GM04504 (cell line): ENCODE measurements around the gene USP24.
A peak's percentile ranks its signal among the peaks of the same experiment; 100 is the strongest.

ENCODE experiments used
- DNase-seq: peaks from one replicate; pipeline ENCODE4 v3.0.0-alpha.2; 2012; ENCODE audit warnings: low read depth

USP24 gene

DNA sequence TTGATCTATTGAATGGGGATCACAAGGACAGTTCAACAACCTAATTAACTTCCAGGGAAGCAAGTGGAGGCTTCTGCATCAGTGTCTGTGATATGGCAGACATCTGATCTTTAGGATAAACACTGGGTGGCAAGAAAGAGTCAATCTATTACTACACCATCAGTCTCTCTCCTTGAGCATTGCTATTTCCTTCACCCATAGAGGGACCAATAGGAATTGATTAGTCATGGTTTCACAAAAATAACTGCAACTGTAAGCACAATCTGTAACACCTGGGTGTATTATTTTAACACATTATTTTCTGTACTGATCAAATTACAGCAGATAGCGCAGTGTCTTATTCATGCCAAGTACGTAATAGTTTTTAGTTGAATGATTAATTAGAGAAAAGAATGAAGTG lies 50.3 kb downstream of the USP24 start:
- no peak for DNase-seq

DNA sequence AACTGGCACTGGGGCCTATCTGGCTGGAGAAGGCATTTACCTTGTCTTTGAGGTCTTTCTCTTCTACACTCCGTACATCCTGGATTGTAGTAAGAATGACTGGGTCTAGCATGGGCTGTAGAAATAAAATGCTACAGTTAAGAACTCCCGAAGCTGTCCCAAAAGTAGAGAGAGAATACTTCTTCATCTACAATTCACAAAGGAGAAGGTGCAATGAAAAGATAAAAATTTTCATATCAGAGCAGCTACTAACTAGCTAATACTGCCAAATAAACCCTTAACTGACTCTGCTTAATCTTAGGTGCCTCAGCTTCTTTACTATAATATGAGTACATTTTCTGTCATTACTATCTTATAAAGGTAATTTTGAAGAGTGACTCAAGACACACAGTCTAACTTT lies 55.6 kb downstream of the USP24 start:
- DNase-seq, result no peak

DNA sequence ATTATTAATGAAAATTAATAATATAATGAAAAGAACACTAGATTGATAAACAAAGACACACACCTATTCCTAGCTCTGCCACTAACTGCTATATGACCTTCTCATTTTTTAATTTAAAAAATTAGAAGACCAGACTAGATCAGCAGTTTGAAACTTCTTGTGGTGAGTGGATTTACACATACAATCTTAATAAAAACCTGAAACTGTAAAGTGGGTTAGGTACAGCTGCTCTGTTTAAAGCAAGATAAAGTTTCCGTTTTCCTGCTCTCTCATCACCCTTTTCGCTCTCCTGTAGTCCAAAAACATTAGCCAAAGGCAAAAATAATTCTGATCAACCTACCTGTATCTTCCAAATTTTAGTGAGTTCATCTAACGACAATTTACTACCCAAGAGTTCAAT lies 58.6 kb downstream of the USP24 start:
- DNase-seq, result no peak

DNA sequence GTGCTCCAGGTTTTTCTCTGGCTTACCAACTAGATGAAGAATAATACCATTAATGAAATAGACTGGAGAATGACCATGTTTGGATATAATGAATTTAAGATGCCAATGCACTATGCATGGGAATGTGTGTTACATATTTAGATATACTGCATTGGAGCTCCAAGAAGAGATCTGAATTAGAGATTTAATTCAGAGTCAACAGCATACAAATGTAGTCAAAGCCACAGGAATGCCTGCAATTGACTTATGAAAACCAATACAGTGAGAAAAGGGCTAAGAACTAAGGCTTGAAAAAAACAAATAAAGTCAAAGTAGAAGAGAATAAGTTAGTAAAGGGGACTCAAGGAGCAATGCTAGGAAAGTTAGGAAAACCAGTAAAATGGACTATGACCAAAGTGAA lies 59.1 kb downstream of the USP24 start:
- DNase-seq, result no peak

DNA sequence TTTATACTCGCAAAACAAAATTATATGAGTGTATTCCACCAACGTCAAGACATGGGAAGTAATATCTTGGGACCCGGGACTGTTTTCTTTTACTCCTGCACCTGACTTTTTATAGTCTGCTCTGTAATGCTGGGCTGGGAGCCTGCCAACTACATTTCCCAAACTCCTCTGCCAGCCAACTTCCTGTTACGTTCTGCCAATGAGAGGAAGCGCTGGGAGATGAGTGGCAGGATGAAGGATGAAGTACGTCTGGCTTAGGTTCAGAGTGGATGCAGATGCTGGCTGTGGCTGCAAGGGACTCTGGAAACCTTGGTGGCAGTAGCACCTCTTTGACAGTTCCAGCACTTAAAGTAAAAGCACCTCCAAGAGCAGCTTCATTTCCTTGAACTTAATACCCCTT lies 59.6 kb downstream of the USP24 start:
- no peak for DNase-seq

DNA sequence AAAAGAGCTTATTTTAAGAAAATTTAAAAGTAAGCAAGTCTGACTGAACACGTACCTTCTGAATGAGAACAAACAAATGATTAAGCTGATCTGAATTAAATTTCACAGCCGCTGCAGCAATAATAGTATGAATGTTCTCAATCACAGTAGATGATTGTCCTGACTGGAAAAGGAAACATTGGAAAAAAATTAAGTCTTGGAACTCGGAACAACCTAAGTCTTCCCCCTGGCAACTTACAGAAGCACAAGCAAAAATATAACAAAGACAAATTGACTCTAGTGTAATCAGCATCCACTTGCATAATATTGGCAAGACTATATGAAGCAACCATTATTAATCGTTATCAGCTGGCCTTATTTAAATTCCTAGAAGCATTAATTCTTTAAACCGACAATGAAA lies 60.5 kb downstream of the USP24 start:
- DNase-seq, result no peak

DNA sequence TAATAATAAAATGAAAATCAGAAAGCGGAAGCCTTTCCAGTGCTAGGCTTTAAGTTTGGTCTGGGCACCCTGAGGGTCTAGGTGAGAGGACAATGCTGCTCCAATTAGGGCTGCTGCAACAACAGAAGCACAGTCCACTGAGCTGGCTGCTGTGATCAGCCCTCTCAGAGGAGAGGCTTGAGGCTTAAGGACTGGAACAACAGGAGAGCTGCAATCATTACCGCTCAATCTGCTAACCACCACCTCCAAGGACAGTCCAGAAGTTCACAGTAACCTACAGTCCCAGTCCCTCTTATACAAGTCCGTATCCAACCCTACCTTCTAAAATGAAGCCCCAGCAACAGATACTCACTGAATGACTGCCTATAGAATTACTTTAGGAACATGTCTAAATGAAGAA lies 62.1 kb downstream of the USP24 start:
- no peak for DNase-seq

DNA sequence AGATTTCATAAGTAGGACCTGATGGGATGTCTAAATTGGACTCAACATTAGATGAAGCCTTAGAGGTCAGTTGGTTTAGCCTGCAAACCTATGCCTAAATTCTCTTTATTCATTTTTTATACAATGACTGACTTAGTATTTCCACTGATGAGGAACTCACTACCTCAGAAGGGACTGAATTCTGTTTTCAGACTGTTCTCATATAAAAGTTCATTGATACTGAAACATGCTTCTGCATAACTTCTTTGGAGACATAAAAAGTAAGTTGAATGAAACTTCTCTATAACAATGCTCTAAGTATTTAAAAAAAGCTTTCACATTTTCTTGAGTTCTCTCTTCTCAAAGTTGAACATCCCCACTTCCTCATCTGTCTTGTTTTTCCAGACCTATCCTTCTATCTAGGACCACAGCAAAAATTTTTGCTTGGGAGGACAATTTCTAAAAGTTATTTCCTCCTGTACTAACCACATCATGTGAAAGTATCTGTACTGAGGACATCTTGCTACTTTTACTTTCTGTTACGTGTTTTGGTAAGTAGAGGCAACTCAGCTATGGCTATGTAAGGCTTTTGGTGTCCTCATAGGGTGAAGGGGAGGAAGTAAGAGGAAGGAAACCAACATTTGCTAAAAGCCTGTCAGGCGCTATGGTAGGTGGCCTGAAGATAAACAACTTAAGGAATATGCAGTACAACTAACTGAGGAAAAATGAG lies 64.1 kb downstream of the USP24 start:
- no peak for DNase-seq

DNA sequence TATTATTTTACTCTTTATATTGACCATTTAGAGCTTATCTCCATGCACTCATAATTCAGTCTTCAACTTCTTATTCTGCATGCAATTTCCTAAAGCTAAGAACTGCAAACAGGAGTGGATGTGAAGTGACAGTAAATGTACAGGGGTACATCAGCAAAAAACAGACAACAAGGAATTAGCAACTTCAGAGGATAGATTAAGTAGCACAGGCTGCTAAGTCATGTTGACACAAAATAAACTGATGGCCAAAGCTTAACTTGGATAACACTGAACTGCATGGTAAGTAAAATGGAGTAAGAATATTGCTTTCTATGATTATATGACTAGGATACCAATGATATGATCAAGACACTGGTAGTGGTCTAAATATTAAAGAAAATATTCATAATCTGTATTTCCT lies 66.5 kb downstream of the USP24 start:
- no peak for DNase-seq

DNA sequence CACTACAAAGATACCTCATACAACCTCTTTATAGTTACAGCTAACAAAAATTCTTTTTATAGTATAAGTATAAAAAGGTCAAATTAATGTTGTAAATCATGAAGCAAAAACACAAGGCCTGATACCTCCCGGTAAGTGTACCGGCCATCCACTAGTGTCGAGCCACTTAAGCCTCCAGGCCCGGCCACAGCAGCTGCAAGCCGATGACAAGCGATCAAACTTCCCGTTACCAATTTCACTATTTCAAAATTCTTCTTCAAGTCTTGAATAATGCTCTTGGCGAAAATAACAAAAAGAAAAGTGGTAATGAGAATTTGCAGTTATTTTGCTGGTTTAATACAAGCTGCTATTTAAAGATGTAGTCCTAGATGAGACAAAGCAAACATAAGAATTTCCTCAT lies 67.6 kb downstream of the USP24 start:
- DNase-seq, result no peak

DNA sequence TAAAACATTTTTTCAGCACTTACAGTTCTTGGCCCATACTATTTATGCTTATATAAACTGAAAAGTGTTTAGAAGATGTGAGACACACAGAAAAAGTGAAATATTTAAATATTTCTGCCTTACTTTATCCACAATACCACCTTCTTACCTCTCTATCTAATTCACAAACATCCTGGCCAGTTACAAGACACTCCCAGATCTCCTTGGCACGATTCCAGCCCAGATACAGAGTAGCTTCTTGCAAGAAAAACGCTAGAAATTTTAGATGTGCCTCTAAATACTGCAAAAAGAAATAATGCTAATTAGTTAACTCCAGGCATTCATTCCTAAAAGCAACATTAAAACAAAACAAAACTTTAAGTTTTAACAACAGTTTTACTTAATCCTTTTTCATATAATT lies 68.4 kb downstream of the USP24 start:
- DNase-seq, result no peak

DNA sequence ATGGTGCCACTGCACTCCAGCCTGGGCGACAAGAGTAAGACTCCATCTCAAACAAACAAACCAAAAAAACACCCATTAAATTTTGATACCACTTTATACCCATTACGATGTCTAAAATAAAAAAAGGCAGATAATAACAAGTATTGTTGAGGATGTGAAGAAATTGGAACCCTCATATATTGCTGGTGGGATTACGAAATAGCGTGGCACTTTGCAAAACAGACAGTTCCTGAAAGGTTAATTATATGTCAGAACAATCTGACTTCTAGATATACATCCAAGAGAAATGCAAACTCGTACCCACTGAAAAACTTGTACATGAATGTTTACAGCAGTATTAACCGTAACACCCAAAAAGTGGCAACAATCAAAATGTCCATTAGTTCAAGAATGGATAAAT lies 70.3 kb downstream of the USP24 start:
- no peak for DNase-seq

DNA sequence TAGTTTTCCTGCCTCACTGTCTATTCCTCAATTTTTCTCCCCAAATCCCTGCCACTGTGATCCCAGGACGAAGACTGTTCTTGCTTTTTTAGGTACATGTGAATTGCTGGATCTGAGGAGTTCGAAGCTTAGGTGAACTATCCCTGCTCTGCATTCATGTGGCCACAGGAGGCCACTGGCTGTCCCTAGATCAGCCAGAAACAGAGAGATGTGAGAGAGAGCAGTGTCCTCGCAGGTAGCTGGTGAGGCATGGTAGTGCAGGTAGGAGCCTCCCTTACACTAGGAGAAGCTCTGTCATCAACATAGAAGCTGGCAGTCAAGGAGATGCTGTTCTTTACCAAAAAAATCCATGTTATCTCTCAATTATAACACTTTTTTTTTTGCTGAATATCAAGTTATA lies 71.5 kb downstream of the USP24 start:
- no peak for DNase-seq

DNA sequence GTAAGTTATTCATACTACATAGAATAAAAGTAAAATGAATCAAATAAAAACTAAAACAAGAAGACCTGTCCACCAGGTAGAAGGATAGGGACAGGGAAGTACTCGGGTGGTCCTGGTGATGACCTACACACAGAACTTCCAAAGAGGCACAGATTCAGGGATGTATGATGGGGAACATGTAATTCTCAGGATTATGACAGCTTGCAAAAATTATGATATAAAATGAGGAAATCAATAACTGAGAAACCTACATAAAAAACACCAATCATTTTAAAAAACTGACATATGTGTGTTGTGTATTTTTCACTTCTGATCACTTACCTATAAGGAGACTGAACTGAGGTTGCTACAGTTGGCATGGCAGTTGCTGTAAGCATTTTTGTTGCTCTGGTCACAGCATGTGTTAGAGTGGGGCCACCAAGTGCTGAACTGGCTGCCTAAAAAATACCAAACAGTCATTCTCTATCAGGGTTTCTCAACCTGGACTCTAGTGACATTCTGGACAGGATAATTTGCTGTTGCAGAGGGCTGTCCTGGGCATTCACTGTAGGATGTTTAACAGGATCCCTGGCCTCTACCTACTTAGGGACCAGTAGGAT lies 73.8 kb downstream of the USP24 start:
- no peak for DNase-seq

DNA sequence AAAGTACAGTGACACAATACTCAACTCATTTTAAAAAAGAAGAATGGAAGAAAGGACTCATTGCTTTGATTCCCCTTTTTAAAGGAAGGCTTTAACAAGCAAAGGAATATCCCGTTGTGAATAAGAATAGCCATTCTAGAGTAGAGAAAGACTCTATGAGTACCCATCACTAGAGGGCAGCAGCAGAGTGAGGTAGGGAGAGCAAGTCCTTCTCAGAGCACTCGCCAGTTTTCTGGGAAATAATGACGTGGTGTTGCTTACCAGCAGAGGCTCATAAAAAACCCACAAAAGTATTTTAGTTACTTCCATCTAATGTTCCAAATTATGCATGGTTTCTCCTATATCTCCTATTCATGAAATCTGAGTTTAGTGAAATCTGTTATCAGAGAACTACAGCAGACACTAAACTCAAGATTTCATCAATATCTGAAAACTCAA lies 74.6 kb downstream of the USP24 start:
- DNase-seq, result peak; percentile 84

DNA sequence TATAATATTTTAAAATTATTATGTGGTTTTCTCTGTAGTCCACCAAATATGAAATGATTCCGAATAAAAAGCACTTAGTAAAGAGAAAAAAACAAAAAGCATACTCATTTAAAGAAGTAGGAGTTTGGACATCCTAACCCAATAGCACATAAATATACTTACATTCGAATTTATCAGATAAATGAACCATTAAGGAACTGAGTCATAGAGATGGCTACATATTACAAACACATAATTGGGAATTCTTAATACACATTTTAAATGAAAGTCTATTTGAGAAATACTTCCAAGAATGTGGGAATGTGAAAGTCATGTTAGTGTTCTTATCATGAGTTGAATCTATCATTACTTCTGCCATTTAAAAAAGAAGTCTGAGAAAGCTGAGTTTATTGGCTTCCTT lies 75.0 kb downstream of the USP24 start:
- DNase-seq, result no peak

DNA sequence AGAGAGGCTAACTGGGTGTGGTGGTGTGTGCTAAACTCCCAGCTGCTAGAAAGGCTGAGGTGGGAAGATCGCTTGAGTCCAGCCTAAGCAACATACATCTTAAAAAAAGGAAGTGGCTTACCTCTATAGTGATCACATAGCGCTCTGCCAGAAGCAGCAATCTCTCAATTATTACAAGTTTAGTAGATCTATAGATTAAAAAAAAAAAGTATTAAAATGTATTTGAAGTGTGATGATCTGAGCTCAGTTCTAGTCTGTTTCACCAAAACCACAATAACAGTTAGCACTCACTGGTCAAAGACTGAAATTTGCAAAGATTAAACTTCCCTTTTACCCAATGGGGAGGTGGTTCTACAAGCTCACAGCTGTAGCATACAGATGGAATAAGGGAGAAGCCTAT lies 76.3 kb downstream of the USP24 start:
- no peak for DNase-seq

DNA sequence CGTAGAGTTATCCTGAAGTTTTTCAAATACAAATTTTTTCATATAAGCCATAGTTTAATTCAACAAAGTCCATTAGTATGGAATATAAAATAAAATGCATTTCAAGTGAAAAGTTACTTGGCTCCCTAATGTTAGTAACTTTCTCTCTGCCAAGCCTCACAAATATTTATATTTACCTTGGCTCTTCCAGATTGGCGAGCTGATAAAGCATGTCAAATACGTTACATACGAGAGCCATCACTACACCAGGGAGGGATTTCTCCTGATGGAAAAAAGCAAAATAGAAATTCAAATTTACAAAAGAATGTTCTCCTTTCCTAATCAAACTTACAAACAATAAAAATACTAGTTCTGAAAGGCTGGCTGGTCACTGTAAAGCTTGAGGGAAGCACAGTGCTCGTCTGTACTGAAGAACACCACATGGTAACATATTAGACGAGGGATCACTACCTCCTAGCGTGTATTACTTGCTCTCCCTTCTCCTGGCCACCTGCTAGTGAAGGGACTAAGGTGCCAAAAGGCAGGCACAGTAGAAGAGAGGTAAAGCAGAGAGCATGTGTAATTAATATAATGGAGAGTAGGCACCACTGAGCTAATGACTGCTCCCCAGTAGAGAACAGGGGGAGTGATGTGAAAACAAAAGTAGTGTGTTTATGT lies 80.9 kb downstream of the USP24 start:
- DNase-seq, result no peak

DNA sequence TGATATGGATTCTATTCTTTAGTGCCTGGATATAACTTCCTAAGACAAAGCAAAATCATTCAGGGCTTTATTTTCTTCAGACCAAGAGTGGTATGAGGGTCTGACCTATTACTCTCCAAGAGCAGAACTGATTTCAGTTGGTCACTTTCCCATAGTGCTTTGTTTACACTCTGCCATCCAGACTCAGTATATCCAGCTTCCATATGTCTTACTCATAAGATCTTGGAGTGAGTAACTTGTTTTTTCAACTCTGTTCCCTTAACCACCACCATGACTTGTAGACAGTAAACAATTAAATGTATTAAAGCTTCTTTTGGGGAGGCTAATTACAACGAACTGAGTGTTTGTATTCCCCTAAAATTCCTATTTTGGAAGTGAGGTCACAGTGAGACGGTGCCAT lies 83.4 kb downstream of the USP24 start:
- no peak for DNase-seq

DNA sequence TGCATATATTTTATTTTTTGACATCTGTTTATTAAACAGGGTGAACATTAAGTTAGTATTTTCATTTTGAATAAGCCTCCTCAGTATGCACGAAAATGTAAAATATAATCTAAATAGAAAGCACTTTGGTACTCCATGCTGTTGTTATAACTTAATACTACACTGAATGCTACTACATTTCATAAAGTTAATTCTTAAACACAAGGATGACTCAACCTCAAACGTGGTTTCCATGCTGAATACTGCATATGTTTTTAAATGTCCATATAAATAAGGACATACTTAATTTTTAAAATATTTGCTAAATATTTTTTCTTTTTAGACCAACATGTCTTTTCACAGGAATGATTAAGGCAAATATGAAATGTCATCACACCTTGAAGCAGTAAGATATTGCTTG lies 83.9 kb downstream of the USP24 start:
- DNase-seq, result no peak

DNA sequence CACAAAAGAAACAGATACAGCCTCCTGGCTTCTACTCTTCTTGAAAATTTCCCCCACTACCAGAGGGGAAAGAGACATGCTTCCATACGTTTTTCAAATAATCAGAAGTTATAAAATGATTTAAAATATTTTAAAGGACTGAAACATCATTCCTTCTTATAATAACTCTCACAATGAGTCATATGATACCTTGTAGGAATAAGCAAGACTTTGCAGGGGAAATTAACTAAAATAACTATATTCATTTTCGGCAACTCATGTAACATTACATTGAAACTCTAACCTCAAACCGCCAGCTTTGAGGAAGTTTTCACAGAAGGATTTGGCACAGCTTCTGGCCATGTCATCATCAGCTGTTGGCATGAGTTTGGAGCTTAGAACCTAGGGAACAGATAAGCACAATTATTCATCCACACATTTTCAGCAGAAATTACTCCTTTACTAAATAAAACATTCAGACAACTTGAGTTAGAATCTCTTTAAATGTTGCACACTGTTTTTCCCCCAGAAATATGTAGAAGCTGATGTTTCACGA lies 85.9 kb downstream of the USP24 start:
- no peak for DNase-seq

DNA sequence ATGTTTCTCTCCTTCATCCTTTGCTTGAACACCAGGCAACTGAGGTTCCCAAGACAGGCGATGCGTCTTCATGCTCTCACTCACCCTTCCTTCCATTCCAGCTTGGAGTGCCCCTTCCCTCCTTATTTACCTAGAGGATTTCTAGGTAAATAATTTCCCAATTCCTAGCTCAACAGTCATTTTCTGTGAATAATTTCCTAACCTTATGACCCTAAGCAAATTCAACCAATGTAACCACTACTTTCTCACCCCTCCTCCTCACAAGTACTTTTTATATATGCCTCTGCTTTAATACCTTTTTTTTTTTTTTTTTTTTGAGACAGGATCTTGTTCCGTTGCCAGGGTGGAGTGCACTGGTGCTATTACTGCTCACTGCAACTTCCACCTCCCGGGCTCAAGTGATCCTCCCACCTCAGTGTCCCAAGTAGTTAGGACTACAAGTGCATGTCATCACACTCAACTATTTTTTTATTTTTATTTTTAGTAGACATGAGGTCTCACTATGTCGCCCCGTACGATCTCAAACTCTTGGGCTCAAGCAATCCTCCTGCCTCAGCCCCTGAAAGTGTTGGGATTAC lies 86.7 kb downstream of the USP24 start:
- DNase-seq, result no peak

DNA sequence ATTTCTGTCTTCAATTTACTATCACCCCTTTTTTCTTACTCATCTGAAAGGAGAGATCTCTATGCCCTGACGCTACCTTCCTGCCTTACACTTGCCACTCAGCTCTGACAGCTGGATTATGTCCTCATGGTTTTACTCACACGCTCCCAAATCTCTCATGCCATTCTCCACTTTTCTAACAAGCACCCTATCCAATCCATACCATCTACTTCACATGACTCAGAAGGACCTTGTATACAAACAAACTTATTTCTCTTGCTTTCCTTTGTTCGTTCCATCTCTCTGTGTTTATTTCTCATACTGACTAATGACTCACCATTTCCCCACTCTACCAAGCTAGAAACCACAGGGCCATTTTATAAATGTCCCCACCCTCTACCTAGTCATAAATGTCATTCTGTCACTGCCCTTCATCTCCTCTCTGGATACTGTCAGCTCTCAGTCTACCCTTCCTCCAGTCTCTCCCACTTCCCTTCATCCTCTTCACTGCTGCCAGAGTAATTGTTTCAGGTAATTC lies 87.3 kb downstream of the USP24 start:
- DNase-seq, result no peak
